ENCODE results near the gene PDE7B.
A peak's percentile ranks its signal among the peaks of the same experiment; 100 is the strongest.

PDE7B gene

DNA sequence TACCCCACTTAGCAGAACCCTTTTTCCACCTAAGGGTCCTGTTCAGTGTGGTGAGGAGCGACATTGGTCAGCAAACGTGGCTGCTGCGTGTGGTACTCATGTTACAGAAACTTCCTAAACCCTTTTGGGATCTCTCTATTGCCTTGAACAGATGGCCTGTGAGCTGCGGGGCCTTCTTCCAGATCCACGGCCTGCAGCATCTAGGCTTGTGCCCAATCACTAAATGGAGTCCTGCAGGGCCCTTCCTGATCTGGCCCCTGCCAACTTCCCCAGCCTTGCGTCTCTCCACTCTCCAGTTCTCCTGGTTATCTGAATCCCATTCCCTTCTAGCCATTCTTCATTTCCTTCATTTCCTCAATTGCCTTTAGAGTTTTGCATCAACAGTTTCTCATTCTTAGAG is 85.6 kb downstream of the PDE7B start:
- TF ChIP-seq, protein P1, sequence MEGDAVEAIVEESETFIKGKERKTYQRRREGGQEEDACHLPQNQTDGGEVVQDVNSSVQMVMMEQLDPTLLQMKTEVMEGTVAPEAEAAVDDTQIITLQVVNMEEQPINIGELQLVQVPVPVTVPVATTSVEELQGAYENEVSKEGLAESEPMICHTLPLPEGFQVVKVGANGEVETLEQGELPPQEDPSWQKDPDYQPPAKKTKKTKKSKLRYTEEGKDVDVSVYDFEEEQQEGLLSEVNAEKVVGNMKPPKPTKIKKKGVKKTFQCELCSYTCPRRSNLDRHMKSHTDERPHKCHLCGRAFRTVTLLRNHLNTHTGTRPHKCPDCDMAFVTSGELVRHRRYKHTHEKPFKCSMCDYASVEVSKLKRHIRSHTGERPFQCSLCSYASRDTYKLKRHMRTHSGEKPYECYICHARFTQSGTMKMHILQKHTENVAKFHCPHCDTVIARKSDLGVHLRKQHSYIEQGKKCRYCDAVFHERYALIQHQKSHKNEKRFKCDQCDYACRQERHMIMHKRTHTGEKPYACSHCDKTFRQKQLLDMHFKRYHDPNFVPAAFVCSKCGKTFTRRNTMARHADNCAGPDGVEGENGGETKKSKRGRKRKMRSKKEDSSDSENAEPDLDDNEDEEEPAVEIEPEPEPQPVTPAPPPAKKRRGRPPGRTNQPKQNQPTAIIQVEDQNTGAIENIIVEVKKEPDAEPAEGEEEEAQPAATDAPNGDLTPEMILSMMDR (conservative IDR thresholded peaks at IDR 0.05; ENCODE audit: low read depth, low read length): no peak
- no peak for DNase-seq (ENCODE audit: low read depth)
- no peak overlapping the region for H3K4me3 ChIP-seq (ENCODE audit: low read length)

DNA sequence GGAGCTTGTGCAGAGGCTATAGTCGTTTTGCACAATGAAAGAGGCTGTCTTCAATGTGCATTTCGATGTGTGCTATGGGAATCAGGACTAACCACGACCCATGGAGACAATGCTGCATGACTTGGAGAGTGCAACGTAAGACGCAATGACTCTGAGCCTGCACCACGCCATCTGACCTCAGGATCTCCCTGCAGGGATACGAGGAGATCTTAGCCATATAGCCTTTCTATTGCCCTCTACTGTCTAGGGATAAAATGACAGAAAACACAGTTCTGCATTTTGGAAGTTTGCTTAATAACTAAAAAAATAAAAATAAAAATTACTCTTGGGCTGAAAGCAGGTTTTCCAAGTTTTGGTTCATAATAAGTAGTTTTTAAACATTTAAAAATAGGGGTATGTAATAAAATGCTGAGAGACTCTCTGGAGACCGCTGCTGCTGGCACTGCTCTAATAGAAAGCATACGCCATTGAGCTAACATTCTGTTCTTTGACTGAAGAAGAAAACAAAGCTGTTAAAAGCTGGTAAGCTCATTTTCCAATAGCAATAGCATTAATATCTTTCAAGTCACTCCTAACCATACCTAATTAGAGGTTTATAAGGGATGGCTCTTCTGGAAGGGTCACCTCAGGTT is 87.2 kb downstream of the PDE7B start:
- H3K4me3 ChIP-seq (ENCODE audit: low read length): no peak overlapping the region
- TF ChIP-seq, protein P1 (conservative IDR thresholded peaks at IDR 0.05; ENCODE audit: low read depth, low read length): peak; percentile 55
- DNase-seq (ENCODE audit: low read depth): no peak

DNA sequence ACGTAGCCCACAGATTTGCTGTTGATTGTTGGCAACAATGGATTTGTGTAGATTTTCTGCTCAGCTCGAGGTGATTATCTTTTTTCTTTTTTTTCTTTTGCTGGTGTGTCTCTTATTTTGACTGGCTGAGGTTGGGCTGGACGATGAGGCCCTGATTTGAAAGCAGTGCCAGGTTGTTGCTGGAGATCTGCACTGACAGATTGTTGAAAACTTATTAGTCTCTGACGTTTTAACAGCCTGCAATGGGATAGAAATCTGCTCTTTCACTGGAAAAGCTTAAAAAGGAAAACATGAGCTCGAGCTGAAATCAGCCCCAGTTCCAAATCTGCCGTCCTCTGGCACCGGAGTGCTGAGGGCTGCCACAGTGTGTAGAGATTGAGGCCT is 87.7 kb downstream of the PDE7B start:
- TF ChIP-seq, protein P1 (conservative IDR thresholded peaks at IDR 0.05; ENCODE audit: low read depth, low read length): no peak
- H3K4me3 ChIP-seq (ENCODE audit: low read length): no peak overlapping the region
- DNase-seq (ENCODE audit: low read depth): peak; percentile 51

DNA sequence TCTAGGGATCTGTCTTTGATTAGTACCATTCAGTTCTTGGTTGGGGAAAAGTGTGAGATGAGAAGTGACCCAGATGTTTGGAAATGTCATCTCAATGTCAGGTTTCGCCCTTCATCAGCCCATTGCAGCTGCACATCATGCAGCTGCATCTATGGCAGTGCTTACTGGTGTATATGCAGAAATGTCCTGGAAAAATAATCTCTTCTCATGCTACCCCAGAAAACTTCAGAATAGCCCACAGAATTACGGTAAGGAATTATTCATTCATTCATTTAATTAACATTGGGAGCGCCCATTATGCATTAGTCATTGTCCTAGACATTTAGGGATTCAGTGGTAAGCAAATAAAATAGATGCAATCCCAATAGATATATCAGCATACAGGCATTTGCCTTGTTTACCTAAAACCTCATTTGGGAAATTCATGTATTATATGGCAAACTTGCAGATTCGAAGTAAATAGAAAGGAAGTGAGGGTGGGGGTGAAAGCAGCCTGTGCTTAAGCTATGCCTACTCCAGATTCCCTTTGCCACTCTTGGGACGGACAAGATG is 89.2 kb downstream of the PDE7B start:
- no peak for DNase-seq (ENCODE audit: low read depth)
- no peak overlapping the region for H3K4me3 ChIP-seq (ENCODE audit: low read length)

DNA sequence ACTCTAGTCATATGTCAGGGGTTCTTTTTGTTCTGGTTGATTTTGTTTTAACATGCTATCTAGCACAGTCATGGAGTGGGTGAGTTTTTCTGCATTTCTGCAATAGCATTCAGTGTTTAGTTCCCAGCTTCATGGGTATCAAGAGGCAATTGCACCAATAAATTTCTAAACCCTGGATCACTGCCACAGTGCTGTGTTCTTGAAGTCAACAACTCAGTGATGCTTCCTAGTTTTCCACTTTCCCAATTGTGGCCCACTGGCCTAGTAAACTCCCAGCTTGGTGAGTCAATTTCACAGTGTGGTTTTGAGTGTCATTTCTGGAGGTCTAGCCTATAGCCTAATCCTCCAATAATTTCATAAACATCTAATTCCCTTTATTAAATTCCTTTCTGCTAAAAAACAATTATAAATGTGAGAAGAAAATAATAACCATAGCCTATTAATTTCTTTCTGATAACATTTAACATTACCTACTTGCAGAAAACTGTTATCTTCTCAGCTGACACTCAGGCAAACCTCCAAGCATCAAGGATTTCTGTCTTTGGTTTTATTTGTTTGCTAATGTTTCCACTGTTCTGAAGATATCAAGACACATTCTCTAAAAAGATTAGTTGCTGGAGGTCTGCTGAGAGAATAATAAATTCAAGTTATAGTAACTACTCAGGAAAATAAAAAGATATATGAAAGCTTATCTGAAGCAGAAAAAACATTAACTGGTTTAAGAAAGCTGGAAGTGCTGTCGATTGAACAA is 89.9 kb downstream of the PDE7B start:
- TF ChIP-seq, protein P1 (conservative IDR thresholded peaks at IDR 0.05; ENCODE audit: low read depth, low read length): no peak
- DNase-seq (ENCODE audit: low read depth): no peak
- no peak overlapping the region for H3K4me3 ChIP-seq (ENCODE audit: low read length)

More for the DNA sequence above, 89.2 kb downstream of the PDE7B start:
- TF ChIP-seq, protein P1 (conservative IDR thresholded peaks at IDR 0.05; ENCODE audit: low read depth, low read length): no peak

DNA sequence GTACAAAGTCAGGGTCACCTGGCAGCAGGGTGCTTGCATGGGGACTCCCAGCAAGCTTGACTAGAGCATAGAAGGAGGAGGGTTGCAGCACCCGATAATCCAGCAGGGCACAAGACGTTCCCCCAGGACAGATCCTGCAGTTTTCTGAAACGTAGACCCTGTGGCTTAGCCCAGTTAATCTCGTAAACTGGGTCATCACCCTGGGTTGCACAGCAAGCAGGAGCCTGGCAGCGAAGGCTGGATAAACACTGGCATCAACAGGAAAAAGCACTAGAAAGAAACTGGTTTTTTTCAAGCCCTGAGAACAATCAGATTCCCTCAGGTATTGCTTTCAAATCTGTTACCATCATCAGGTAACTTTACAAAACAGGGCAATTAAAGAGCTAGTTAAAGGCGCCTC is 92.6 kb downstream of the PDE7B start:
- H3K4me3 ChIP-seq (ENCODE audit: low read length): no peak overlapping the region
- TF ChIP-seq, protein P1 (conservative IDR thresholded peaks at IDR 0.05; ENCODE audit: low read depth, low read length): no peak
- DNase-seq (ENCODE audit: low read depth): no peak

All from retinal pigment epithelial cell (primary cell).